IPS-18c (cell line): Measurements from ENCODE around the gene TMEM176A.
"Not testable (repeated sequence)": the region's sequence is repeated elsewhere in the genome, so short reads cannot be mapped to it uniquely, and the experiment has no call there.

Experiments
- H3K4me3 ChIP-seq: 2 replicates; pipeline ENCODE4 v1.7.0; 2013; ENCODE audit warnings: low read depth, mild to moderate bottlenecking, low read length, moderate library complexity; ENCODE audit not compliant: insufficient read depth
- H3K9me3 ChIP-seq: one replicate; pipeline ENCODE4 v1.6.1; 2013; ENCODE audit warnings: mild to moderate bottlenecking, low read length, moderate library complexity; ENCODE audit not compliant: control insufficient read depth, insufficient read depth

The TMEM176A gene

DNA sequence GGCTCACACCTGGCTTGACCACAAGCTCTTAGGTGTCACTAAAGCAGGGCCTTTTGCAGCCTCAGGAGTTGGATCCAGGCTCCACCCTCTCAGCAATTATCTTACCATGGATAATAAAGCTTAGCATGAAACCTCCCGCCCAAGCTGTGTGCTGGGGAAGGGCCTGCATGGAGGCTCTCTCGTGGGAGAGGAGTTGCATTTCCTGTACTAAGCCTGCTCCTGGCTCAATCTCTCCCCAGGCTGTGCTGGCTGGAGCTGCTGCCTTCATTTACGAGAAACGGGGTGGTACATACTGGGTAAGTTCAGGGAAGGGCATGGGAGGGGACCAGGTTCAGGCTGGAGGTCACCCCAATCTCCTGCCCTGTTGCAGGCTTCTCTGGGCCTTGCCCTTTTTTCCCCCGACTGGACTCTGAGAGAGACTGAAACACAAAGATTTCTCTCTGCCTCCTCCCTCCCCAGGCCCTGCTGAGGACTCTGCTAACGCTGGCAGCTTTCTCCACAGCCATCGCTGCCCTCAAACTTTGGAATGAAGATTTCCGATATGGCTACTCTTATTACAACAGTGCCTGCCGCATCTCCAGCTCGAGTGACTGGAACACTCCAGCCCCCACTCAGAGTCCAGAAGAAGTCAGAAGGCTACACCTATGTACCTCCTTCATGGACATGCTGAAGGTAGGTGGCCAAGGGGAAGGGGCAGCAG is 2.7 kb downstream of the TMEM176A start:
- peaks cover 3% of the 10 kb centered on the region for H3K9me3 ChIP-seq
- H3K4me3 ChIP-seq, result no peak overlapping the region

DNA sequence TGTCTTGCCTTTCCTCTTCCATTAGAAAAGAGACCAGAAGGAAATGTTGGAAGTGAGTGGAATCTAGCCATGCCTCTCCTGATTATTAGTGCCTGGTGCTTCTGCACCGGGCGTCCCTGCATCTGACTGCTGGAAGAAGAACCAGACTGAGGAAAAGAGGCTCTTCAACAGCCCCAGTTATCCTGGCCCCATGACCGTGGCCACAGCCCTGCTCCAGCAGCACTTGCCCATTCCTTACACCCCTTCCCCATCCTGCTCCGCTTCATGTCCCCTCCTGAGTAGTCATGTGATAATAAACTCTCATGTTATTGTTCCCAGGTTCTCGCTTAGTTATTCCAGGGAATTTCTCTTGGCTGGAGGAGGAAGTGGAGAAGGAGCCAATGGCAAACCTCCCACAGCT is 4.2 kb downstream of the TMEM176A start:
- H3K9me3 ChIP-seq, result peaks cover 3% of the 10 kb centered on the region
- H3K4me3 ChIP-seq, result no peak overlapping the region

DNA sequence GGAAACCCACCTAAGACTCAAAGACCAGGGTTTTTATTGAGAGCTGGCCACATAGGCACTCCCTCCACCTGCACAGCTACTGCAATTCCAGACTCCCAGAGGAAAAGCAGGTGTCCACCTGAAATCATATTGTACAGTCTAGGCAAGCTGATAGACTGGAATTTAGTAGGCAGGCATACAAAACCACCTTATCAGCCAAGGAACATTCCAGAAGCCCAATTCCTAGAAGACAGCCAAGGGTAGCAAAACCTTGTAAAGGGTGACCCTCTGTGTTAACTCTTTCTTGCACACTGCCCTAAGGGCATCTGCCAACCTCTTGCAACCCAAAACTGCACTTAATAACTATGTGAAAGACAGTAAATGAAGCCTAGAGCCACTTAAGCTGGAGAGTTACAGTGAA is 5.3 kb downstream of the TMEM176A start:
- Histone ChIP-seq H3K9me3 (no peaks in the 10 kb centered on the region), H3K4me3 (no peak overlapping the region)

DNA sequence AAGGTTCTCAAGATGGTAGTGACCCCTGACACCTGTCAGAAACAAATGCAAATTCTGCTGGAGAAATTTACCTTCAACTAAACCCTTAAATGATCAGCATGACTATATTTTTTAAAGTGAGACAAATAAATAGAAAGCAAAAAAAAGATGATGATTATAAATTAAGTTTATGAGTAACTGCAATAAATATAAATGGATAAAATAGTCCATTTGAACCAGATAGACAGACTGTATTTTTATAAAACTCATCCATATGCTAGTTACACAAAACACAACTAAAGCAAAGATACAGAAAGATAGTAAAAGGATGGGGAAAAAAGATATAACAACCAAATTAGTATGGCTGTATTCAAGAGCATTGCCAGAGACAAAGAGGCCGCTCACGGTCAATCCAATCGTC is 5.9 kb downstream of the TMEM176A start:
- Histone ChIP-seq H3K4me3 (no peak overlapping the region), H3K9me3 (no peaks in the 10 kb centered on the region)

DNA sequence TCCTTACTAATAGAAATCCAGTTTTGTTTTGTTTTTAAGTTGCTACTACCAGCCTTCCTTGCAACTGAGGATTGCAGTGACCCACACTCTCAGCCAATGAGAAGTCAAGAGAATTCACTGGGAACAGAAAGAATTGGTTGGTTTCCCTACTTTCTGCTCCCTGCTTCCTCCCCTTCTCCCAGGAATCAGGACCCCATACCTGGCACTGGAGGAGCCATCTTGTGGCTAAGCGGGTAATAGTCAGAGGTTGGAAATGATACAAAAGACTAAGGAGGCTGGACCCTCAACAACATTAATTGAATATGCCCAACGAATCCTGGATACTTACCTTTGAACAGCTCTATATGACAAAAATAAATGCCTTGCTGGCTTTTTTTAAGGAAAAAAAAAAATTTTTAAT is 6.3 kb downstream of the TMEM176A start:
- H3K4me3 ChIP-seq, result no peak overlapping the region

DNA sequence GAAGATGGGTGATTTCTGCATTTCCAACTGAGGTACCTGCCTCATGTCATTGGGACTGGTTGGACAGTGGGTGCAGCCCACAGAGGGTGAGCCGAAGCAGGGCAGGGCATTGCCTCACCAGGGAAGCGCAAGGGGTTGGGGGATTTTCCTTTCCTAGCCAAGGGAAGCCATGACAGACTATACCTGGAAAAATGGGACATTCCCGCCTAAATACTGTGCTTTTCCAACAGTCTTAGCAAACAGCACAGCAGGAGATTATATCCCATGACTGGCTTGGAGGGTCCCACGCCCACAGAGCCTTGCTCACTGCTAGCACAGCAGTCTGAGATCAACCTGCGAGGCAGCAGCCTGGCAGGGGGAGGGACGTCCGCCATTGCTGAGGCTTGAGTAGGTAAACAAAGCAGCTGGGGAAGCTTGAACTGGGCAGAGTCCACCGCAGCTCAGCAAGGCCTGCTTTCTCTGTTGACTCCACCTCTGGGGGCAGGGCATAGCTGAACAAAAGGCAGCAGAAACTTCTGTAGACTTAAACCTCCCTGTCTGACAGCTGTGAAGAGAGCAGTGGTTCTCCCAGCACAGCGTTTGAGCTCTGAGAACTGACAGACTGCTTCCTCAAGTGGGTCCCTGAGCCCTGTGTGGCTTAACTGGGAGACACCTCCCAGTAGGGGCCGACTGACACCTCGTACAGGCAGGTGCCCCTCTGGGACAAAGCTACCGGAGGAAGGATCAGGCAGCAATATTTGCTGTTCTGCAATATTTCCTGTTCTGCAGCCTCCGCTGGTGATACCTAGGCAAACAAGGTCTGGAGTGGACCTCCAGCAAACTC is 7.3 kb downstream of the TMEM176A start:
- not testable (repeated sequence) for H3K4me3 ChIP-seq, H3K9me3 ChIP-seq

More for the DNA sequence above, 6.3 kb downstream of the TMEM176A start:
- H3K9me3 ChIP-seq, result no peaks in the 10 kb centered on the region

DNA sequence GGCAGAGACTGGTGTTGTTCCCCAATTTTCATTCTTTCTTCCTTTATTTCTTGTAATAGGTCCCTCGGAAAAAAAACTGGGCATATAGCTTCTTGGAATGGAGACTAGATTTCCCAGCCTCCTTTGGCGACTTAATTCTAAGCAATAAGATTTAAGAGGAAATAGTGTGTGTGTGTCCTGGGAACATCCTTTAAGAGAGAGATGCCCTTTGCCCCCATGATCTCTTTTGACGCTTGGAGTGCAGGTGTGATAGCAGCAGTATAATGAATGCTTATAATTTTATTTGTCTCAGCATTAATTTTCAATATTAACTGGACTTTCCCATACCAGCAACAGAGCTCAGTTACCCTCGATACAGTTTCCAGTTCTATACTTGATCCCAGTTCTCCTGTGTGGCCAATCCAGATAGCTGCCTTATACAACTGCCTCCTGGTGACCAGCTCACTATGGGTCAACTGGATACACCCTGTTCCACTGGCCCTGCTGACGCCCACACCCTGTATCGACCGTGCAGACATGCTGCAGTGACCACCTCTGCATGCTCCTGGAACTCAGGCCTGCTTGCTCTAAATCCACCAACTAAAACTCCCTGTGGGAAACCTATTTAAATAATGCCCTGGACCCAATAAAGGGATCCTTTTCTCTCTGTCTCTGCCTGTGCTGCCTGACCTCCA is 13.9 kb downstream of the TMEM176A start:
- Histone ChIP-seq H3K4me3 (no peak overlapping the region), H3K9me3 (no peaks in the 10 kb centered on the region)

DNA sequence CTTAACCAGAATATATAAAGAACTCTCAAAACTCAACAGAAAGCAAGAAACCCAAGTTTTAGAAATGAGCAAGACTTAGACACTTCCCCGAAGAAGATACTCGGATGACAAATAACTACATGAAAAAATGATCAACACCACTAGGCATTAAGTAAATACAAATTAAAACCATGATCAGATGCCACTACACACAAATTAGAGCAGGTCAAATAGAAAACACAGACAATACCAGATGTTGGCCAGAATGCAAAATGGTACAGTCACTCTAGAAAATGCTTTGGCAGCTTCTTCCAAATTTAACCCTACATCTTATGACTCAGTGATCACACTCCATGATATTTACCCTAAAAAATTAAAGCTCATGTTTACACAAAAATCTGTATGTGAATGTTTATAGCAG is 18.4 kb downstream of the TMEM176A start:
- H3K9me3 ChIP-seq, result no peaks in the 10 kb centered on the region
- no peak overlapping the region for H3K4me3 ChIP-seq

DNA sequence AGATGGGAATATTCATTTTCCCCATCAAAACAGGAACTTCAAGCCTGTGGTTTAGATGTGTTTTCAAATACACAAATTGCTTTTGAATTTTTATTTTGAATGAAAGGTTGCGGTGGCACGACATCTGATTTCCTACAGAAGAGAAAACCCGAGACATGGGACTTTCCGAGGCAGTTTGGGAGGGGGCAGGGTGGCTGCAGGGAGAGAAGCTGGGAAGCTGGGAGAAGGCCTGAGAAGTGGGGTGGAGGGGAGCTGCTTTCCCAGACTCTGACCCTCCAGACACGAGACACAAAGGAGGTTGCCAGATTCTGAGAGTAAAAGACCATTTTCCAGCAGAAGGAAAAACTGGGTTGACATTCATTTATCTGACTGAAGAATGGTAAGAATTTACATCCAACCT is 19.6 kb downstream of the TMEM176A start:
- no peak overlapping the region for H3K4me3 ChIP-seq
- H3K9me3 ChIP-seq, result no peaks in the 10 kb centered on the region

DNA sequence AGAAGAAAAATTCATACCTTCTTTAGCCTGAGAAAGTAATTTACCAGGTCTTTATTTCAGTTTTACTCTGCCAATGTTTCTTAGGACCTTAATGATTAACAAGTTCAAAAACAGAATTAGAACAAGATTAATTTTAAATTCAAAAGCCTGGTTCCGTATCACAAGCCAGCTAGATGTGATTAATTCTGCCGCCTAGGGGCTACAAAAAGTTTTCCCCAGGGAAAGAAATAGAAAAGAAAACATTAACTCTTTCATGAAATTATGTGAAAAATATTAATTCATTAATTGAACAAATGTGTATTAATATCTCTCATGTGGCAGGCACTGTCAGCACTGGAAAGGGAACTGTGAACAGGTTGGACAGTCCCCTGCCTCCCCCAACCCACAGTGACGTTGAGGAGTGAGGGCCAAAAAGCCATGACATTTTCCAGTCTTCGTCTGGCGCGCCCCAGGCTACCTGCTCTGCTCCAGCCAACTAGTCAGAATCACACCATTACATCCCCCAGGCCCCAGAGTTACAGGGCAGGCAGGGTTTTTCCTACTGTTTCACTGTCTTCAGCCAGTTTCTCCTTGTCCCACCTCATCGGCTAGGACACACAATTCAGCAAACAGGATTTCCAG is 20.1 kb downstream of the TMEM176A start:
- Histone ChIP-seq H3K4me3 (no peak overlapping the region), H3K9me3 (no peaks in the 10 kb centered on the region)

DNA sequence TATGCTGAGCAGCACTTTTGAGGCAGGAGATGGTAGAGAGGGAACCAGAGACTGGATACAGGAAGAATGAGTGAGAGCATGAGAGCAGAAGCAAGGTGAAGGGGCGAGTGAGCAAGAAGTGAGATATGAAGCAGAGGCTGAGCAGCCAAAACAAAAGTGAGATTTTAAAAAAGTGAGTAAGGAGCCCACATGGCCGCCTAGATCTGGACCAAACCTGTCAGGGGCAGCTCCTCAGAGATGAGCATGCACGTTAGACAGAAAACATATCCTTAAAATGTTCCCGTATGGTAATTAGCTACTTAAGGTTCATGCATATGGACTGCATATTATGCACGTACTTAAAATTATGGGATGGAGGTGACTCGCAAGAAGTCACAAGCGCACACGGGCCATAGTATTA is 22.5 kb downstream of the TMEM176A start:
- no peak overlapping the region for H3K4me3 ChIP-seq
- H3K9me3 ChIP-seq, result no peaks in the 10 kb centered on the region

DNA sequence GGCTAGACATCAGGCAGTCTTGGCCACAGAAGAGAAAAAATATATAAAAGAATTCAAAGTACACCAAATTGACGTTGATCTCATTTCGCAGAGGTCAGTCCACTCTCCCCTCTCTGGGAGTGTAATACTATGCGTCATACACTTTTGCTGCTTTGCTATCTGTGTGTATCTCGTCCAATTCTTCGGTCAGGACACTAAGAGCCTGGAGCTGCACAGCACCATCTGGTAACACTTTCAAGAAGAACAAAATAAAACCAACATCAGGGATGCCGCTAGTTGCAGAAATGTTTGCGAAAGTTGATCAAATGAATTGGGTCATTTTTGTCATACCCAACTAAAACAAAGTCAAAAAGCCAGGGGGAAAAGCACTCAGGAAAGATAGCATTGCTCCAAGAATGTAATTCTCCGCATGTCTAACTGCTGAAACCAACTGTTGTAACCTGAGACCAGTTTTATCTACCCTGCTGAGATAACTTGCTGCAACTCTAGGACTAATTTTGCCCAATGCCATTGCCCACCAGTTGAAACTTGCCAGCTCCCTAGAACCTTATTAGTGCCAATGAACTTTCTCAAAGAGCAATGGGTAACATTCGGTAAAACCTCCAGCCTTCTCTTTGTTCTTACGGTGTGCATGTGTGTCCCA is 23.0 kb downstream of the TMEM176A start:
- Histone ChIP-seq H3K9me3 (no peaks in the 10 kb centered on the region), H3K4me3 (no peak overlapping the region)

DNA sequence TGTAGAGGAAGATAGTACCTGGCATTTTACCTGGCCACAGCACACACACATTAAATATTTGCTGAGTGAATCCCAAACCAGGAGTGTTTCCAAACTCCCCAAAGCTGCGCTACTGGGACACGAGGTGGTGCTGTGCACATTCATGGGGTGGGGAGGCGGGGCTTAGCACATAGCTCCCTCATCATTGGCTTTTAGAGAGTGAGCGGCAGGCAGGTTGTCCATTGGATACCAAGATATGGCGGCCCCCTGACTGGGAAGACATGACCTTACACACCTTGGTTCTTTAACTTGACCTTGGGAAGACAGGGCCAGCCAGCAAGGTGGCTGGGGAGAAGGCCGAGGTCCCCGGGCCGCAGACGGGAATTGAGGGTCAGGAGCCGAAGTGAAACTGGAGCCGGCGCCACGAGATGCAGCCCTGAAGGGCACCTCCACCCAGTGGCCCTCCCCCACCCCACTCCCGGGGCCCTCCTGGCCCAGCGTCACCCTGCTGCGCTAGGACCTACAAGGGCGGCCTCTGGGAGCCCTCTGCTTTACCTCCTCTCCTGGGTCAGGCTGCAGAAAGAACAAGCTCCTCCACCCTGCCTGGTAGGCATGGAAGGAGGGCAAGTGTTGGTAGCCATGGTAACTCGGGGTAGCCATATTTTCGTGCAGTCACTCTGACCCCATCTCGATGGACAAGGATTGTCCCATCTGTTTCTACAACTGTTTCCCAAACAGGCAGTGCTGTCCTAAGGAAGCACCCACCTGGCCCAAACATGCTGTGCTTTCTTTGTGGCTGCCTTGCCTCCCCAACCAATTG is 24.0 kb downstream of the TMEM176A start:
- Histone ChIP-seq H3K9me3 (no peaks in the 10 kb centered on the region), H3K4me3 (no peak overlapping the region)

DNA sequence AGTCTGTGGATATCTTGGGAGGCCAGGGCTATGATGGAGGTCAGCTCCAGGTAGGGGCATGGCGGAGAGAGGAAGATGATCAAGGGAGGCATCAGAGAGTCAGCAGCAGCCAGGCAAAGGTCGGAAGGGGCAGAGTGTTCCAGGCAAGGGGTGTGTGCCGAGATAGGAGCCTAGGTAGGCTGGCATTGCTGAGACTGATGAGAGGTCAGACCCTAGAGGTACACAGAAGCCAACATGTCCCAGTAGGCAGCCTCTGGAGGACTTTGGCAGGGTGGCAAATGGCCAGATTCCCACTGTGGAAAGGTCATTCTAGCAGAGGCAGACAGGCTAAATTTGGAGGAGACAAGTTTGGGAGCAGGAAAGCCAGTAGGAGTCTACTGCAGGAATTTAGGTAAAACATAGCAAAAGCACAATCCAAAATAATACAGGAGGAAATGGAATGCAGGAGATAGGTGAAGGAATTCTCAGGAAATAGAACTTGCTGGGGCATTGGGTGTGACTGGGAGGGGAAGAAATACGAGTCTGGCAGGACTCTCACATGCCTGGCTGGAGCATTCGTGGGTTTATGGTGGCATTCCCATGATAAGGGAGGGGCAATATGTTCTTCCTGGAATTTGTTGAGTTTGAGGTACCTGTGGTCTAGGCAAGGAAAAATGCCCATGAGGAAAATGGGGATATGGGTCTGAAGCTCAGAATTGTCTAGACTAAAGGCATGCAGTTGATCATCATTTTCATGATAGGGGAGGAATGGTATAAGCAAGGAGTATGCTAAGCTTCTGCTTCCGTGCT is 25.7 kb downstream of the TMEM176A start:
- Histone ChIP-seq H3K4me3 (no peak overlapping the region), H3K9me3 (no peaks in the 10 kb centered on the region)

DNA sequence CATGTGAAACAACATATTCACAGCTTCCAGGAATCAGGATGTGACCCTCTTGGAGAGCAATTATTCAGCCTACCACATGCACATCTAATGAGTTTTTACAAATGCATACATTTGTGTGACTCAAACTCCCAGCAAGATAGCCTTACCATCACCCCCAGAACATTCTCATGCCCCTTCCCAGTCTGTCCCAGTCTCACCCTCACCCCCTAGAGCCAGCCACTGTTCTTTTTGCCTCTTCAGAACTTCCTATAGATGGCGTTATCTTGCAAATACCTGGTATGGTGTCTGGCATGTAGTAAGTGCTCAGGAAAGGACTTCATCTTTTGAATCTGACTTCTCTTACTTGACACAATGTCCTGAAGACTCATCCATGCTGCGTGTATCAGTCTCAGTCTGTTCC is 27.8 kb downstream of the TMEM176A start:
- H3K9me3 ChIP-seq, result no peaks in the 10 kb centered on the region
- no peak overlapping the region for H3K4me3 ChIP-seq

DNA sequence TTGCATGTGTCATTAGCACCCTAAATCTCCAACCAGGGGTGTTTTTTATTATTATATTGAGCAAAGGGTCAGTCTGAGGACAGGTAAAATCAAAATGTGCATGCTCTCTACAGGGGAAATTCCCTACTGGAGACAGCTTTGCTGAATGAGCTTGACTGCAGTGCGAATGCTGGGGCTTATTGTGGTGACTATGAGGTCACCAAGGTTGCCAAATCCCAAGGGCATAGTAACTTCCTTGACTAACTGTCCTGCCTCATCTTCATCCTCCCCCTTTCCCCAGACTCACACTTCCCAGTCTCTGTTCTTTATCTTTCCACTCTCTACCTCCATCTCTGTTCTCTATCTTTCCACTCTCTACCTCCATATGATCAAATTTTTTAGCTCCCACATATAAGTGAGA is 28.9 kb downstream of the TMEM176A start:
- no peaks in the 10 kb centered on the region for H3K9me3 ChIP-seq
- H3K4me3 ChIP-seq, result no peak overlapping the region
